Measurements from ENCODE around the gene CORO2A. TPM values are rescaled to one million over a fixed set of nuclear protein-coding genes. Genes with fewer than 3 reads are reported as not detected.
"Not testable (repeated sequence)": the region's sequence is repeated elsewhere in the genome, so short reads cannot be mapped to it uniquely, and the experiment has no call there.

Gene CORO2A
- total RNA-seq, 1 experiment from 2014 or later: 12.5 TPM

DNA sequence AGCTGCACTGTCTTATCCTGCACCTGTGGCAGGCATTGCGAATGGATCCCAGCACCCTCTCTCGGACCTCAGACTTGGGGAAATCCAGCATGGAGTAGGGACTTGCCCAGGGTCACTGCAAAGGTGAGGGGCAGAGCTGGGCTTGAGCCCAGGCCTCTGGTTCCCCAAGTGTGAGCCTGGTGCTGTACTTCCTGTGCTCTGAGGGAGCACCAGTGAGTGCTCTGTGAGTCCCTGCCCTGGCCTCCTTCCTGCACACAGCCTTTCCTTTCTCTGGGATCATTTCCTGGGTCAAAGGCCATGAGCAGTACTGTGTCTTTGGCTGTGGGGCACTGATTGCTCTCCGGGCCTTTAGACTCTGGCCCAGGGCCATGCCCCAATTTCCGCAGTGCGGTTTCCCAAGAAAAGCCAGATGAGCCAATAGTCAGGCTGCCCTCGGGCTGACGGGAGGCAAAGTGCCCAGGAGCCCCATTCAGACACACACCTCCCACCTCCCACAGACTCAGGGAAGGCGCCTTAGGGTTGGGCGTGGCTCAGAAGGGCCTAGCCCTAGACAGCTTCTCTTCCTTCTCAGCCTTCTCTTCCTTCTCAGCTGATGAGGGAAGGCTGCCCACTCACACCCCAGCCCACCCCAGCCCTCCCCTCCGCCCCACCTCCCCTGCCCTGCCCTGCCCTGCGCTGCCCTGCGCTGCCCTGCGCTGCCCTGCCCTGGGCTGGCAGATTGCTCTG is 50.1 kb downstream of the CORO2A start:
- no peak for DNase-seq (ENCODE audit: low spot score)

DNA sequence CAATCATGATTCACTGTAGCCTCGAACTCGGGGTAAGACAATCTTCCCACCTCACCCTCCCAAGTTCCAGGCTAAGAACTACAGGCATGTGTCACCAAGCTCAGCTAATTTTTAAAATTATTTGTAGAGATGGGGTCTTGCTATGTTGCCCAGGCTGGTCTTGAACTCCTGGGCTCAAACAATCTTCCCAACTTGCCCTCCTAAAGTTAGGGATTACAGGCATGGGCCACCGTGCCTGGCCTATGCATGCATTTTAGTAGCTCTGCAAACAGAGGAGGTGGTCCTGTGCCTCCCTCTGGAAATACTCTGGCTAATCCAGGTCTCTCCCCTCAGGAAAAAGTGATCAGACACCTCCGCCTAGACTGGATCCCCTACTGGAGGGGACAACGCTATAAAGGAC is 51.9 kb downstream of the CORO2A start:
- DNase-seq (ENCODE audit: low spot score): no peak

DNA sequence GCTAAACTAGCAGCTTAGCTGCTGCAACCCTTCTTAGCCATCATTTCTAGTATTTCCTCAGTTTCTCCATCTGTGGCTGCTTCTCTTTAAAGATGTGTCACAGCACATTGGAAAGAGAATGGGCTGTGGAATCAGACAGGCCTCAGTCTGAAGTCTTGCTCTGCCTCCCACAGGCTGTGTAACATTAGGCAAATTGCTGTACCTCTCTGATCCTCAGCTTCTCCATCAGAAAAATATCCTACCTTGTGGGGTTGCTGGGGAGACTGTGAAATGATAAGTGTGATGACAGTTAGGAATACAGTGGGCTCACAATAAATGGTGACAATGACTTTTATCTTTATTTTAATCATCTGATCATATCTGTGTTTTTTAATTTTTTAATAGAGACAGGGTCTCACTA is 55.9 kb downstream of the CORO2A start:
- DNase-seq (ENCODE audit: low spot score): no peak

DNA sequence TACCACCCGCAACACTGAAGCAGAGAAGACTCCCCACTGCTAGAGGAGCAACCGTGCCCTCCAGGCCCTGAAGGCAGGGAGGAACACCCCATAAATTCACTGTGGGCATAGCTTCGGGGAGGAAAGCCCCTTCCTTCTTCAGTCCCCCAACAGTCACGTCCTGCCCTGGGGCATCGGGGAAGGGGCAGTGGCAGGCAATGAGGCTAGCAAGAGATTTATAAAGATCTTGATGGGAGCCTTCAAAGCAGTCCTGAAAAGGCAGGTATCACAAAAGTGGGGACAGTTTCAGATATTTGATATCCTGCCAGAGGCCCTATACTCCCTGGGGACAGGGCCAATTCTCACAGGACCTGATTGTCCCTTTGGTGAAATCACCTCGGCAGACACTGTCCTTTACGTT is 56.5 kb downstream of the CORO2A start:
- DNase-seq (ENCODE audit: low spot score): no peak

DNA sequence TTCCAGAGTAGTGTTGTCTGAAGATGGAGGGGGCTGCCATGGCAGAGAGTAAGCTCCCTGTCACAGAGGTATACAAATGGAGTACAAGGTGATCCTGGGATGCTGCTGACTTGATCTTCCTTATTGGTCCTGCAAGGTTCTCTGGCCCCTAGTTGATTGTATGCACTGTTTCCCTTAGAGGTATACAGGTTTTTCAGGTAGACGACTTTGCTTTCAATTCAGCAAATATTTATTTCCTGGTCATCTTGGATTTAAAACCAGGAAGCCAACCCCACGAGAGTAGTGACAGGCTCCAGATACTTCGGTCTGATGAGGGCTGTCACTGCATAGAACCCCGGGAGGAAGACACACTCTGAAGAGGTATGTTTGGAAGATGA is 56.9 kb downstream of the CORO2A start:
- DNase-seq (ENCODE audit: low spot score): no peak

DNA sequence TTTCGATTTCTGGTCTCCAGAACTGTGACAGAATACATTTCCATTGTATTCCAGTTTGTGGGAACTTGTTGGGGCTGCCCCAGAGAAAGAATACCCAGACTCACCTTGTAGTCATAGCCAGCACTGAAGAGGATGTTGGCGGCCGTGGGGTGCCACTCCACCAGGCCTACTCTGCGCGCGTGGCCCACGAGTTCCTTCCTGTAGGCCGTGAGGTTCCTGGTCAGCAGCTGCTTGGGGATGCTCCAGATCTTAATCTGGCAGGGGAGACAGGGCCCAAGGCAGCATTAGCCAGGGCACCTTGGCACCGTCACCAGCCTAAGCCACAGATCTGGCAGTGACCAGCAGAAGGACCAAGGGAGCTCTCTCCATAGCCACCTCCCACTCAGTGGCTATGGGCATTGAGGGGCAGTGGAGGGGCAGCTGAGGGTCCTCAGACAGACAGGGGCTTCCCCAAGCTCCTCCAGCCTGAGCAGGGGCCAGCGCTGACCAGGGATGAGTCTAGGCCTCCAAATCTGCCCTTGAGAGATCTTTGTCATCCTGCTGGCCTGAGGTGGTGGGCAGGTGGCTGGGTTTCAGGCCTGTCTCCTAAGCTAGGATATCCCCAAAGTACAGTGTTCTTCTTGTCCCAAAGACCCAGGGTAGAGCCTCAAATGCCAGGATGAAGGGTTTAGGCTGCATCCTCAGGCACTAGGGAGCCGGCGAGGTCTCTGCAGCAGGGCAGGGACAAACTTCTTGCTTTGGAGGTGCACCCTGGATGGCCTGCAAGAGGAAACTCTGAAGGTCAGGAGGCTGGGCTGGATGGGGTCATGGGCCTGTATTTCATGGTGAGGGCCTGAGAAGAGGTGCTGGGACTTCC is 57.5 kb downstream of the CORO2A start:
- no peak for DNase-seq (ENCODE audit: low spot score)

DNA sequence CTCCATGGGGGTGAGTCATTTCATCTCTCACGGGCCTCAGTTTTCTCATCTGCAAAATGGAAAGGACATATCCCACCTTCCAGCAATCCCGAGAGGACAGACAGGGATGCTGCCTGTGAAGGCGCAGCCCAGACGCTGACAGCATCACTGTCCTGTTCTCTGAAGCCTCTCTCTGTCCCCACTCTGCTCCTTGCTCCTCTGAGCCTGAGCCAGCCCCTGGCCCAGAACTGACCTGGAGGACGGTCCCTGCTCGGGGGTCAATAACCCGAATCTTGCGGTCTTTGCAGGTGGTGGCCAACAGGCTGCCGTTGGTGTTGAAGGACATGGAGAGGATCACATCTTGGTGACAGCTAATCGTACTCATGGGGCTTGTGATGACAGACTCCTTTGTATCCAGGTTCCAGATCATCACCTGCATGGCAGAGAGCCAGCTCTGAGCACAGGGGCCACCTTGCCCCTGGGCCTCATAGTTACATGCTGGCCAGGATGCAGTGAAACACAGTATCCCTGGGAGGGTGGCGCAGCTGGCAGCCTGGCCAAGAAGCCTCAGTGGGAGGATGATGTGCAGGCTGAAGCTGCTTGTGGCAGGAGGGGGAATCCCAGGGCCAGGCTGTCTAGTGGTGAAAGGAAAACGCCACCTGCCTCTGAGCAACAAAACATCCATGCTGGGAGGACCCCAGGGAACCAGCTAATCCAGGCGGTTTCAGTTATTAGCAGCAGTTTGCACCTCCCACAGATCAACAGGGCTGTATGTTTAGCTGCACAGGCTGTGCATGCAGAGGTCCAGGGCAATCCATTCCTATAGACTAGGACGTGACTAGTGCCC is 59.4 kb downstream of the CORO2A start:
- DNase-seq (ENCODE audit: low spot score): no peak

DNA sequence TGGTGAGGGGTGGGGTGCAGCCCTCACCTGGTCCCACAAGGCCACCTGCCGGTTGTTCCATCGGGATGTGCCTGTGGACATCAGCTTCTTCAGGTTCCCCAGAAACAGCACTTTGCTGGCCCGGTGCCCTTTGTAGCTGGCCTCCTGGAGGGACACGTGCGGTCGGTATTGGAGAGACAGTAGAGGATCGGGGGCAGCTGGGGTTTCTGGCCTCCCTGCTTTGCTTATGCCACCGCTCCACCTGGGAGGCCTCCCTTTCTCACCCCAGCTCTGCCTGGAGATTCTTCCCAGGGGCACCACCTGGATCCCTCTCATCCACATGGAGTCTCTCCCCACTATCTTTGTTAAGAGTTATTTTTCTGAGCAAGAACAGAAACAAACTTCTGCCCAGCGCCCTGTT is 60.3 kb downstream of the CORO2A start:
- DNase-seq (ENCODE audit: low spot score): no peak

DNA sequence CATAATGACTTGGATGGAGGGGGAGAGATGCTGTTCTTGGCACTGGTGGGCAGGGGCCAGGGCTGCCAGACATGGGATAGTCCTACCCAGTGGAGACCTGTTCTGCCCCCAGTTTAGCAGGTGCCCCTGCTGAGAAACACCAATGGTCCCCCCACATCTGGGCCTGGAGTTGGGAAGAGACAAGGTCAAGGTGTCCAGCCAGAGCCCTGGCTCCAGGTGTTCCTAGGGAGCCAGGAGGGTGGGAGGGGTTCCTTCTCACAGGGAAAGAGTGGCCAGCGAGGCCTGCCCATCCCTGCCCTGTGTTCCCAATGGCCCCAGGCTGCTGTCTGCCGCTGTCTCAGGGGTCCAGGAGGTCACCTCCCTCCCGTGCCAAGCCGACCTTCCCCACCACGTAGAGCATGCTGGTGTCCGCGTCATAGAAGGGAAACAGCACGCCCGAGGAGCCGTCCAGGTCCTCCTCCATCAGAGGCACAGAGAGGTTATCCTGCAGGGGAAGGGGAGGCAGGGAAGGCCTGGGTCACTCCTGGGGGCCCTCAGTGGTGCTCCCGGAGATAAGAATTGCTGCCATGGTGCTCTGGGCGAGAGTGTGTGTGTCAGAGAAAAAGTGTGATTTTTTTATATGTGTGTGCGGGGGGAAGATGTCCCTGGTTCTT is 61.7 kb downstream of the CORO2A start:
- no peak for DNase-seq (ENCODE audit: low spot score)

DNA sequence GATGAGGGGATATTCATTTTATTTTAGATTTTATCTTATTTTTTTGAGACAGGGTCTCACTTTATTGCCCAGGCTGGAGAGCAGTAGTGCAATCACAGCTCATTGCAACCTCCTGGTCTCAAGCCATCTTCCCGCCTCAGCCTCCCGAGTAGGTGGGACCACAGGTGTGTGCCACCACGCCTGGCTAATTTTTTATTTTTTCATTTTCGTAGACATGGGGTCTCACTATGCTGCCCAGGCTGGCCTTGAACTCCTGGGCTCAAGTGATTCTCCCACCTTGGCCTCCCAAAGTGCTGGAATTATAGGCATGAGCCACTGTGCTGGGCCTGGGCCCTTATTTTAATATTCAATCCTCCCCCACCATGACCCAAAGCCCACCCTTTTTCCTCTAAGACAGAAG is 62.4 kb downstream of the CORO2A start:
- DNase-seq (ENCODE audit: low spot score): not testable (repeated sequence)

DNA sequence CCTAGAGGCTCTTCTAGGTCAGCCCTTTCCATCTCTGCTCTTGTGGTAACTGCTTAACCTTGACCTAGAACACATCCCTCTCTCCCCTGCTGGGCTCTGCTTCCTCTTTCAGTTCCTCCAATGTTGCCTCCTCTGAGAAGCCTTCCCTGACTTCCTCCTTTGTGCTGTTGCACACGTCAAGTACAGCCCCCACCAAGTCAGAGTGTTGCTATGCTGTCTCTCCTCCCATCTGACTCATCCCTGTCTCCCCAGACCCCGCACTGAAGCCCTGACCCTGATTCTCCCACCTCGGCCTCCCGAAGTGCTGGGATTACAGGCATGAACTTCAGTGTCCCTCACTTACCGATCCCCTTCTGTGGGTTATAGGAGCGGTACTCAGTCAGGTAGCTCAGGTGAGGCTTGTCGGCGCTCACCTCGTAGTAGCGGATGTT is 63.0 kb downstream of the CORO2A start:
- peak; percentile 34 for DNase-seq (ENCODE audit: low spot score)

DNA sequence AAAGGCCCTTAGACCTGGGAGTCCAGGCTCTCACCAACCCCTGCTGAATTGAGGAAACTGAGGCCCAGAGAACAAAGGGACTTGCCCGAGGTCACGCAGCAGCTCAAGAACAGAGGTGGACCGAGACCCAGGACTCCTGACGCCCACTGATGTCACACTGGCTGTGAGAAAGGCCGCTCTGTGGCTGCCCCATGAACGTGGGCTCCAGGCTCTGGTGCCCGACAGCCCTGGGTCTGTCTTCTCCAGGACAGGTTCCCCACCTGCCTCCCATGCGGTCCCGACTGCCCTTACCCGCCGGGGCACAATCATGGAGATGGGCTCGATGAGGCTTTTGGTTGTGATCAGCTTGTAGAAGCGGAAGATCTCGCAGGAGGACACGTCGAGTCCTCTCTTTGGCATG is 64.1 kb downstream of the CORO2A start:
- DNase-seq (ENCODE audit: low spot score): no peak

DNA sequence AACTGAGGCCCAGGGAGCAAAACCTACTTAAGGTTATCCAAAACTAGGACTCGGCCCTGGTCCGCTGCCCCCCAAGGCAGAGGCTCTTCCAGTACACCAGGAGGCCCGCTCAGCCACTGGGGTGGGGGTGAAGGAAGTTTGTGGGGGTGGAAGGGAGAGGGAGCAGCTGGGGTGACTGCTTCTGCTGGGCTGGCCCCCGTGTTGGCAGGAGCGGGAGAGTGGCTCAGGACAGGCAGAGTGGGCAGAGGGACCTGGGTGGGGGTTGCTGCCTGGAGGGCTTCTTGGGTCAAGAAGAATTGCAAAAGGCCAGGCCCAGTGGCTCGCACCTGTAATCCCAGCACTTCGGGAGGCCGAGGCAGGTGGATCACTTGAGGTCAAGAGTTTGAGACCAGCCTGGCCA is 65.2 kb downstream of the CORO2A start:
- DNase-seq (ENCODE audit: low spot score): no peak

DNA sequence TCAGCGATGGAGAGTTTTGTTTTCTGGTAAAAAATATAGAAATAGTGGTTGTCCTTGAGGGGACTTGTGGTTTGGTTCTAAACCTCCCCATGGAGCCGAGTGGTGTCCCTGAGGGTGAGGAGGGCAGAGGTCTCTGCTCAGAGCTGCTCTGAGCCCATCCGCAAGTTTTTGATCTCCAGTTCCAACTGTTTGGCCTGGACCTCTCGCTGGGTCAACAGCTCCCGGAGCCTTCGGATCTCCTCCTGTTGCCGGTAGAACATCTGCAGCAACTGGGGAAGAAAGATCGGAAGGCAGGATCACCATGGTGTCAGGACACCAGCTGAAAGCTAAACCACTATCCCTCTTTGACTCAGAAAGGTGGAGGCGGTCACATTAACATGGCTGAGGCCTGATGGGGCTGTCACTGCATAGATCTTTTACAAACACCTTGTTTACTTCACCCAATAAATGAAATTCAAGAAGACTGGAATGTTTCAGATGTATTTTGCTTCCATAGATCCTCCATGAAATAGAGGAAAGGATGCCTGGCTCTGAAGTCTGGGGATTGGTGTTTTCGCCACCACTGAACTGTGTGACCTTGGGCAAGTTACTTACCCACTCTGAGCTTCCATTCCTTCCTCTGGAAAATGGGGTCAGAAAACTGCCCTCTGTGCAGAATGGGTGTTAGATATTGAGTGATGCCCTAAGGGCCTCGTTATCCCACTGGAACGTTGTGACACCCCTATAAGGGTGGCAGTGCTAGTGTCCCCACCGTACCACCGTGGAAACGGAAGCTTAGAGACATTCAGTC is 67.6 kb downstream of the CORO2A start:
- no peak for DNase-seq (ENCODE audit: low spot score)

DNA sequence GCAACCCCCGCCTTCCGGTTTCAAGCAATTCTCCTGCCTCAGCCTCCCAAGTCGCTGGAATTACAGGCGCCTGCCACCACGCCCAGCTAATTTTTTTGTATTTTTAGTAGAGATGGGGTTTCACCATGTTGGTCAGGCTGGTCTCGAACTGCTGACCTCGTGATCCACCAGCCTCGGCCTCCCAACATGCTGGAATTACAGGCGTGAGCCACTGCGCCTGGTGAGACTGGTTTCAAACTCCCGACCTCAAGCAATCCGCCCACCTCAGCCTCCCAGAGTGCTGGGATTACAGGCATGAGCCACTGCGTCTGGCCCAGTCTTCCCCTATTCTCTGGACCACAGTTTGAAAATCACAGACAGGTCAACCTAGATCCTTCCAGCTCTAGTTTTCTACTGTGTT is 68.3 kb downstream of the CORO2A start:
- DNase-seq (ENCODE audit: low spot score): not testable (repeated sequence)

DNA sequence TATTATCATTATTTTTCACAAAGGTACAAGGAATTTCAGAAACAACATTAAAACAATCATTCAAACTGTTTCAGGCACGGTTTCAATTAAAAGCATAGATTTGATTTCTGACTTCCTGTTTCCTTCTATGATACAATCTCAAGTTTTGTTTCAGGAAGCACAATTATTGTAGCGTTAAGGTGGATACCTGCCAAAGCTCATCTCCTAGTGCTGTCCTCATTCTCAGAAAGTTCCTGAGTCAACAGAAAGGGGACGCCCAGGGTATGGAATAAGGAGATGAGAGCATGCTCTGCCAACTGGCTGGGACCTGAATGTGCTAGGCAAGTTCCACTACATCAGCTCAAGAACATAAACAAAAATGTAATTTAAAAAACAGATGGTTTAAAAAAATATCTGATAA is 71.4 kb downstream of the CORO2A start:
- no peak for DNase-seq (ENCODE audit: low spot score)

DNA sequence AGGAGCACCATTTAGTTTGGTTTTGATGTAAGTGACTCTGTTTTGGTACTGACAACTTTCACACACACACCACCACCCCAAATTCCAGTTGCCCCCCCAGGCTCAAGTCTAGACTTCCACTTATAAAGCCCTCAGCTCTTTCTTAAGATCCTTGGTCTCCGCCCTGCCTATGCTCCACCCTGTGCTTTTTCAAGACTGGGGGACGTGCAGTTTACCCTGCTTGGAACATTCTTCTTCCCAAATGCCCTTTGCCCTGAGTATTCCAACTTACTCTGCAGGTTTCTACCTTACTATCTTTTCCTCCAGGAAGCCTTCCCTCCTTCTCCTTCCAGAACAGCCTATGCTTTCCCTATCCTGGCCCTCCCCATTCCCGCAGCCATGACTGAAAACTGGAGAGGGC is 72.0 kb downstream of the CORO2A start:
- no peak for DNase-seq (ENCODE audit: low spot score)

DNA sequence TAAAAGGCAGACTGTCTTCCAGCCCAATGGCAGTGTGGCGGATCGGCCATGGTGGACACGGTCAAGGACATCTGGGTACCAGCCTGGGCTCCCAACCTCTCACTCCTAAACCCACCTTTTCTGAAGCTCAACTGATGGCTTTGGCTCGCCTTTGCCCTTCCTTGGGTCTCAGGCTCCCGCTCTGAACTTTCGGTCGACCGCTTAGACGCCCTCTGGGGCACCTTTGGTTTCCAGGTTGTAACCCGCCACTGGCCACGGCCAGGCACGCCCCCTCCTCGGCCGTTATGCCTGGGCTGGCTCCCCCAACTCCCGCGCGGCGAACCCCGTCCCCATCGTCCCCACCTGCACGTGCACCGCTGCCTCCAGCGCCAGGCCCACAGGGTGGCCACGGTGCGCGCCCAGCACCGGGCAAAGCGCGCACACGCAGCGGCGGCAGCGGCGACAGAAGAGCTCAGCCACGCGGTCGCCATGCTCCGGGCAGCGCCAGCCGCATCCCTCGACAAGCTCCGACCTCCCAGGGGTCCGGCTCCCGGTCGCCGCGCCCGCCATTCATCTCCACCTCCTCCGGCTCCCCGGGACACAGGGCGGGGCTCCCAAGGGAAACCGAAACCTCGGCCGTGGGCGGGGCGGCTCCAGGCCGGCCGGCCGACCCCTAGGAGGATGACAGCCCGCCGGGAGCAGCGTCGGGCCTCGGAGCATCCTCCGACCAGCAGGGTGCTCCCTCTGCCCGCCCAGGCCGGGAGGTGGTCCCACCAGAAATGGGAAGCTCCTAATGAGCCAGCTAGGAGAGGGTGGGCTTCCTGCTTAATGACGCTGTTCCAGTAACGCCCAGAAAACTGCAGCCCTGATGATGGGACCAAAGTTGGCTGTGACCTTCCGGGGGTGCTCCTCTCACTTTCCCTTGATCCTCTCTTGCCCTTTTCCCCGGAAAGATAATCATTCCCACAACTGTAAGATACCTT is 73.5 kb downstream of the CORO2A start, which contains the start of gene TRIM14:
TSS of gene TRIM14 (minus strand) at position 583 of the 962 bp plus-strand sequence. CDS start at position 549, 34 bp downstream.
- peak; percentile 54 for DNase-seq (ENCODE audit: low spot score)

DNA sequence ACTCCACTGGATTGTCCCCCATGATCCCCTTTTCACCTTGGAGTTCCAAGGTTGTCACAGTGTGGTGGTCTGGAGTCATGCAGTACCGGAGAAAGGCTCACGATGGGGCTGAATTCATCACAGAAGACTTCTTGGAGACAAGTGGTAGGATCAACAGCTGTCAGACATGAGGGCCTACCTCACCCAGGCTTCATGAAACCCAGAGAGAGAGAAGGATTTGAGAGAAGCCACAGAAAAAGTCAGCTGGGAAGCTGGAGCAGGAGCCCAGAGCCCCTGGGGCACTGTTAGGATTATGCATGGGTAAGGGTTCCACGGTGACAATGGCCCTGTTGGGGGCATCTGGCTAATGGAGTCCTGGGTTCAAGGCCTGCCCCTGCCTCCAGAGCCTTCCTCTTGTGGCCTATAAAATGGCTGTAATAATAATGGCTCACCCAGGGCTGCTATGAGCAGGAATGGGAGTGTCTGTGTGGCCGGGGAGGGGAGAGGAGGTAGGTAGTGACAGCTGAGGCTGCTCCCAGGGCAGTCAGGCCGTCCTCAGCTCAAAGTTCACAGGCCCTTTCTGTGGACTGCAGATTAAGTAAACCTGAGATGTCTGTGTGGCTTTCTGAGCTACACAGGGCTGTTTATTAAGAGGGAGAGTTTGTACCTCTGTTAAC is 74.3 kb downstream of the CORO2A start:
- DNase-seq (ENCODE audit: low spot score): no peak

Measured in A172 (cell line).